Natural killer cell (primary cell): ENCODE measurements around the gene PITPNM3. TPM values are rescaled to one million over a fixed set of nuclear protein-coding genes. Genes with fewer than 3 reads are reported as not detected.

Experiments used
- ATAC-seq, 3 donors: fragments of 150-1000 bp in 2 of 3; fragments of 200-7000 bp in 1 of 3; cut with Tn5 transposase; 1 replicate in 1 of 3; 2 replicates in 2 of 3; pipeline ENCODE4 v1.10.0; 2021; ENCODE audit warnings: mild to moderate bottlenecking in 2 of 3, moderate library complexity in 2 of 3
- DNase-seq, 2 donors: peaks; one replicate each; pipeline versions ENCODE4 v3.0.0 to v3.0.0-alpha.2; 2013 to 2021; ENCODE audit warnings: mixed read lengths in 1 of 2
- H3K27ac ChIP-seq: one replicate; pipeline ENCODE4 v1.5.1; 2013; ENCODE audit warnings: mild to moderate bottlenecking, low read length
- H3K27me3 ChIP-seq: one replicate; pipeline ENCODE4 v1.6.1; 2013; ENCODE audit warnings: low read length; ENCODE audit not compliant: control insufficient read depth, insufficient read depth
- H3K36me3 ChIP-seq: one replicate; pipeline ENCODE4 v1.6.1; 2013; ENCODE audit warnings: low read length; ENCODE audit not compliant: control insufficient read depth, insufficient read depth
- H3K4me1 ChIP-seq: one replicate; pipeline ENCODE4 v1.6.1; 2013; ENCODE audit warnings: low read length; ENCODE audit not compliant: control insufficient read depth, insufficient read depth
- H3K4me3 ChIP-seq: one replicate; pipeline ENCODE4 v1.5.1; 2013; ENCODE audit warnings: low read length
- H3K9me3 ChIP-seq: one replicate; pipeline ENCODE4 v1.6.1; 2013; ENCODE audit warnings: low read length; ENCODE audit not compliant: control insufficient read depth, insufficient read depth
- H3K27ac Mint-ChIP-seq, 2 donors: one replicate each; pipeline ENCODE4 v1.8.0; 2022; ENCODE audit warnings: mild to moderate bottlenecking in 2 of 2, mixed read lengths in 2 of 2, moderate library complexity in 1 of 2
- H3K27me3 Mint-ChIP-seq, 2 donors: one replicate each; pipeline ENCODE4 v1.8.0; 2022; ENCODE audit warnings: low read depth in 2 of 2, mixed read lengths in 2 of 2
- H3K36me3 Mint-ChIP-seq: one replicate; pipeline ENCODE4 v1.8.0; 2022; ENCODE audit warnings: mixed read lengths
- H3K4me1 Mint-ChIP-seq, 2 donors: one replicate each; pipeline ENCODE4 v1.8.0; 2022; ENCODE audit warnings: mixed read lengths in 2 of 2
- H3K4me3 Mint-ChIP-seq: one replicate; pipeline ENCODE4 v1.8.0; 2022; ENCODE audit warnings: mild to moderate bottlenecking, moderate library complexity, mixed read lengths
- H3K9me3 Mint-ChIP-seq, 2 donors: one replicate each; pipeline ENCODE4 v1.8.0; 2022; ENCODE audit warnings: mixed read lengths in 2 of 2
- WGBS: methylation state at CpG from one replicate; pipeline ENCODE4 v1.1.7; 2013; ENCODE audit warnings: missing lambda C conversion rate; ENCODE audit not compliant: insufficient coverage; 5-methylcytosine and 5-hydroxymethylcytosine counted together
- intact Hi-C: fragments of 100-400 bp; cut with micrococcal nuclease; formaldehyde crosslinking; loops from one replicate; pipeline ENCODE4 v1.14.2; 2022
- total RNA-seq, 4 donors: library from RNA; stranded (reverse); fragments of 120-200 nt in 1 of 4; gene quantifications; one replicate each; pipeline versions ENCODE4 v1.2.3 to v1.2.4, GENCODE V29; 2013 to 2022
- TF ChIP-seq, protein P1 (sequence below): fragments of 200-600 bp; IDR thresholded peaks from one replicate; pipeline ENCODE4 v1.8.0; 2022; ENCODE audit warnings: antibody characterized with exemption

The PITPNM3 gene
- total RNA-seq, 3 donors from 2014 or later (not counting 1 experiment from before 2014, with no cell fraction given), result 0.42 to 0.75 (median 0.50) TPM

DNA sequence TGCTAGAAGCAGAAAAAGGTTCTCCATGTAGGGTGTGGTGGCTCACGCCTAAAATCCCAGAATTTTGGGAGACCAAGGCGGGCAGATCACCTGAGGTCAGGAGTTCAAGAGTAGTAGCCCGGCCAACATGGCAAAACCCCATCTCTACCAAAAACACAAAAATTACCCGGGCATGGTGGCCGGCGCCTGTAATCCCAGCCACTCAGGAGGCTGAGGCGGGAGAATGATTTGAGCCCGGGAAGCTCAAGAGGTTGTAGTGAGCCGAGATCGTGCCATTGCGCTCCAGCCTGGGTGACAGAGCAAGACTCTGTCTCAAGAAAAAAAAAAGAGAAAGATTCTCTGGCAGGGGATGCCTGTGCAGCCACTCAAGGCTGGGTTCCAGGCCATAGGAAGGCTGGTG lies 54.2 kb downstream of the PITPNM3 start:
- TF ChIP-seq, protein P1, sequence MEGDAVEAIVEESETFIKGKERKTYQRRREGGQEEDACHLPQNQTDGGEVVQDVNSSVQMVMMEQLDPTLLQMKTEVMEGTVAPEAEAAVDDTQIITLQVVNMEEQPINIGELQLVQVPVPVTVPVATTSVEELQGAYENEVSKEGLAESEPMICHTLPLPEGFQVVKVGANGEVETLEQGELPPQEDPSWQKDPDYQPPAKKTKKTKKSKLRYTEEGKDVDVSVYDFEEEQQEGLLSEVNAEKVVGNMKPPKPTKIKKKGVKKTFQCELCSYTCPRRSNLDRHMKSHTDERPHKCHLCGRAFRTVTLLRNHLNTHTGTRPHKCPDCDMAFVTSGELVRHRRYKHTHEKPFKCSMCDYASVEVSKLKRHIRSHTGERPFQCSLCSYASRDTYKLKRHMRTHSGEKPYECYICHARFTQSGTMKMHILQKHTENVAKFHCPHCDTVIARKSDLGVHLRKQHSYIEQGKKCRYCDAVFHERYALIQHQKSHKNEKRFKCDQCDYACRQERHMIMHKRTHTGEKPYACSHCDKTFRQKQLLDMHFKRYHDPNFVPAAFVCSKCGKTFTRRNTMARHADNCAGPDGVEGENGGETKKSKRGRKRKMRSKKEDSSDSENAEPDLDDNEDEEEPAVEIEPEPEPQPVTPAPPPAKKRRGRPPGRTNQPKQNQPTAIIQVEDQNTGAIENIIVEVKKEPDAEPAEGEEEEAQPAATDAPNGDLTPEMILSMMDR, result no peak
- Histone ChIP-seq H3K36me3 (no peaks in the 10 kb centered on the region), H3K4me1 (no peaks in the 10 kb centered on the region), H3K27me3 (no peaks in the 10 kb centered on the region), H3K9me3 (no peaks in the 10 kb centered on the region), H3K4me3 (no peak overlapping the region), H3K27ac (no peak overlapping the region)
- H3K27me3 Mint-ChIP-seq, result peaks cover 12 to 14% of the 10 kb centered on the region in 2 donors
- intact Hi-C loops, result no loop called here
- no peak overlapping the region for H3K4me3 Mint-ChIP-seq
- ATAC-seq, result no peak
- H3K36me3 Mint-ChIP-seq, result no peaks in the 10 kb centered on the region
- no peaks in the 10 kb centered on the region for H3K9me3 Mint-ChIP-seq
- no peak for DNase-seq
- no peaks in the 10 kb centered on the region for H3K4me1 Mint-ChIP-seq
- H3K27ac Mint-ChIP-seq, result no peak overlapping the region
- 94% methylated on average over 11 of the region's 11 CpGs for WGBS

DNA sequence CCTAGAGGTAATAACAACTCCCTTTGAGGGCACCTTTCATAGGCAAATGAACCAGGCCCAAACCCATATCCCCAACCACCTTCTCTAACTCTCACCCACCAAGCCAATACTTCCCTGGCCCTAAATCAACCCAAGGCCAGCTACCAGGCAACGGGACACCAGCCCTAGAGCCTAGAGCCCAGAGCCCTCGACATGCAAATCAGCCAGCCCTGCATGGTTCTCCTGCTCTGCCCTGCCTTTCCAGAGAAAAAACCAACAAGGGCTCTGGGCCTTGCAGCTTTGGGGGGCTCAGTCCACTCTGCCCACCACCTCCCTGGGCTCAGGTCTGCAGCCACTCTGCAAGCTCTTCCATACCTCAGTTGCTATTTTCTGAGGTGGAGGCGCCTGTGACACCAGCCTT lies 55.0 kb downstream of the PITPNM3 start:
- intact Hi-C loops, result no loop called here
- peaks cover 4 to 5% of the 10 kb centered on the region in 2 donors for H3K4me1 Mint-ChIP-seq
- DNase-seq (no peak), ATAC-seq (no peak)
- Histone ChIP-seq H3K4me1 (peaks cover under 1% of the 10 kb centered on the region), H3K9me3 (no peaks in the 10 kb centered on the region), H3K27me3 (no peaks in the 10 kb centered on the region), H3K36me3 (no peaks in the 10 kb centered on the region), H3K4me3 (no peak overlapping the region), H3K27ac (no peak overlapping the region)
- peaks cover 20 to 22% of the 10 kb centered on the region in 2 donors for H3K27me3 Mint-ChIP-seq
- H3K4me3 Mint-ChIP-seq, result no peak overlapping the region
- H3K9me3 Mint-ChIP-seq, result no peaks in the 10 kb centered on the region
- H3K27ac Mint-ChIP-seq, result no peak overlapping the region
- H3K36me3 Mint-ChIP-seq, result no peaks in the 10 kb centered on the region
- TF ChIP-seq, protein P1, result no peak
- 71% methylated on average over 3 of the region's 3 CpGs for WGBS

DNA sequence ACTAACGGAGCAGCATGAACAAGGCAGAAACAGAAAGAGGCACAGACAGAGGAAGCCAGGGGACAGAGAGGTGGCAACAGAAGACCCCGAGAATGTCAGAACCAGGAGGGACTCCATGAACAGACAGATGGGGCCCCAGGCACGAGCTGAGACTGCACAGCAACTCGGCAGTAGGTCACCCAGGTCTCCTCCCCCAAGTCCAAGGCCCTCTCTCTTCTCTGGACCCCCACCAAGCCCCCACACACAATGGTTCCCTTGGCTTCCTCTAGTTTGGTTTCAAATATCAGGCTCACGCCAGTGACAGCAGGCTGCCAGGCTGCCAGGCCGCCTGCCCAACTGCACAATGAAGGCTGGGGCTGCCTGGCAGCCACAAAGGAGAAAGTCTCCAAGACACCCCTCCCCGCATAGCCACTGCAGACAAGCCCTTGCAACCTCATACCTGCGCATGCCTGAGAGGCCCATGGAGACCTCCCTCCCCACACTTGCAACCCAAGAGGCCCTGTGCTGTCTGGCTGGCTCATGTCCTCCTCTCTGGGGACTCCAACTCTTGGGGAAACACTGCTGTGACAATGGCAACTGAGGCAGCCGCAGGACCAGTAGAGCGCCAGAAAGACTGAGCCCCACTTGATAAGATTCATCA lies 57.3 kb downstream of the PITPNM3 start:
- no peak overlapping the region for H3K4me3 ChIP-seq
- no peak for DNase-seq
- no peaks in the 10 kb centered on the region for H3K36me3 Mint-ChIP-seq
- H3K27ac ChIP-seq, result no peak overlapping the region
- no peak overlapping the region for H3K4me3 Mint-ChIP-seq
- TF ChIP-seq, protein P1, result no peak
- H3K27me3 Mint-ChIP-seq, result peaks cover 32% of the 10 kb centered on the region in 2 donors
- no peaks in the 10 kb centered on the region for H3K36me3 ChIP-seq
- no peaks in the 10 kb centered on the region for H3K9me3 ChIP-seq
- no peaks in the 10 kb centered on the region for H3K9me3 Mint-ChIP-seq
- peaks cover 5% of the 10 kb centered on the region for H3K27me3 ChIP-seq
- peaks cover 8% of the 10 kb centered on the region for H3K4me1 ChIP-seq
- no peak overlapping the region for H3K27ac Mint-ChIP-seq
- WGBS, result 89% methylated on average over 10 of the region's 10 CpGs
- ATAC-seq, result no peak
- H3K4me1 Mint-ChIP-seq, result peaks cover 8 to 14% of the 10 kb centered on the region in 2 donors
- intact Hi-C loops, result no loop called here

DNA sequence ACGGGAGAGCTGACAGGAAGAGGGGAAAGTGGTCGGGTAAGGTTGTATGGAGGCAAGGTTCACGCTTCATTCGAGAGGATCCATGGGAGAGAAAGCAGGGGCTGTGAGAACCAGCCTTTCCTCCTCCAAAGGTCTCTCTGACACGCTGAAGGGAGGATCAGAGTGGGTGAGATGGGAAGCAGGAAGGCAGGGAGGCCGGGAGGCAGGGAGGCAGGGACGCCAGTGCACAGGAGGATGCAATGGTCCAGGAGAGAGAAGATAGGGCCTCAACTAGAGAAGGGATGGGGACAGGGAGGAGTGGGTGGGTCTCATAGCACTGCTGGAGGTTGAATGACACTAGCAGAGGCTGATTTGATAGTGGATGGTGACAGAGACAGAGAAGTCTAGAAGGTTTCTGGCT lies 58.0 kb downstream of the PITPNM3 start:
- no peaks in the 10 kb centered on the region for H3K9me3 Mint-ChIP-seq
- 78% methylated on average over 7 of the region's 7 CpGs for WGBS

More for the DNA sequence above, 58.0 kb downstream of the PITPNM3 start:
- Histone ChIP-seq H3K4me3 (no peak overlapping the region), H3K36me3 (no peaks in the 10 kb centered on the region), H3K27me3 (peaks cover 5% of the 10 kb centered on the region), H3K9me3 (no peaks in the 10 kb centered on the region), H3K27ac (no peak overlapping the region), H3K4me1 (peaks cover 8% of the 10 kb centered on the region)
- Mint-ChIP-seq H3K27me3 (peaks cover 29 to 32% of the 10 kb centered on the region in 2 donors), H3K4me3 (no peak overlapping the region), H3K36me3 (no peaks in the 10 kb centered on the region), H3K27ac (no peak overlapping the region), H3K4me1 (peaks cover 8 to 14% of the 10 kb centered on the region in 2 donors)
- ATAC-seq (no peak), DNase-seq (no peak)
- TF ChIP-seq, protein P1, result no peak
- intact Hi-C loops, result no loop called here
